GM18505 (cell line): Measurements from ENCODE around the gene GMNN.
"Not testable (repeated sequence)": the region's sequence is repeated elsewhere in the genome, so short reads cannot be mapped to it uniquely, and the experiment has no call there.

Source experiments
- ATAC-seq: cut with Tn5 transposase; IDR thresholded peaks from one replicate; pipeline ENCODE4 v1.9.1; 2021; ENCODE audit not compliant: unreplicated experiment
- POLR2A ChIP-seq: IDR thresholded peaks from 4 replicates; pipeline ENCODE4 v1.6.1; 2011; ENCODE audit warnings: borderline replicate concordance; ENCODE audit not compliant: insufficient read depth, insufficient read length; ENCODE audit errors: extremely low read depth

Gene GMNN

GRCh38 chr6:24774696-24775519 lies at the start of gene GMNN:
TSS of gene GMNN (plus strand) at chr6:24774937. CDS start at chr6:24777247, 2,310 bp downstream.
- peak; percentile 87 for ATAC-seq
- TF ChIP-seq POLR2A: peak; percentile 87

- not testable (repeated sequence) for ATAC-seq
These were observed 44.1 kb upstream of the GMNN start for GRCh38 chr6:24730653-24731052.

GRCh38 chr6:24731456-24732134 lies 43.1 kb upstream of the GMNN start:
- ATAC-seq: not testable (repeated sequence)

GRCh38 chr6:24734166-24734565 lies 40.6 kb upstream of the GMNN start:
- no peak for TF ChIP-seq POLR2A
- ATAC-seq: no peak

- not testable (repeated sequence) for ATAC-seq
These were observed 40.0 kb upstream of the GMNN start for GRCh38 chr6:24734710-24735109.

- no peak for TF ChIP-seq POLR2A
- ATAC-seq: no peak
These were observed 36.0 kb upstream of the GMNN start for GRCh38 chr6:24738741-24739140.

- no peak for TF ChIP-seq POLR2A
- no peak for ATAC-seq
These were observed 33.9 kb upstream of the GMNN start for GRCh38 chr6:24740861-24741260.

- ATAC-seq: no peak
- TF ChIP-seq POLR2A: no peak
These were observed 32.5 kb upstream of the GMNN start for GRCh38 chr6:24742216-24742738.

GRCh38 chr6:24743265-24743943 lies 31.3 kb upstream of the GMNN start:
- peak; percentile 80 for ATAC-seq

GRCh38 chr6:24743944-24744335 lies 30.8 kb upstream of the GMNN start:
- peak; percentile 43 for ATAC-seq
- no peak for TF ChIP-seq POLR2A

More at GRCh38 chr6:24743265-24743943, 31.3 kb upstream of the GMNN start:
- TF ChIP-seq POLR2A: no peak

- ATAC-seq: no peak
- TF ChIP-seq POLR2A: no peak
These were observed 29.8 kb upstream of the GMNN start for GRCh38 chr6:24744911-24745310.

GRCh38 chr6:24749297-24749696 lies 25.4 kb upstream of the GMNN start:
- ATAC-seq: no peak
- TF ChIP-seq POLR2A: no peak

- not testable (repeated sequence) for ATAC-seq
These were observed 23.9 kb upstream of the GMNN start for GRCh38 chr6:24750878-24751277.

- TF ChIP-seq POLR2A: no peak
- ATAC-seq: no peak
These were observed 22.2 kb upstream of the GMNN start for GRCh38 chr6:24752503-24752902.
